HepG2 (cell line): ENCODE data around the gene PGA4. TPM values are rescaled to one million over a fixed set of nuclear protein-coding genes. Genes with fewer than 3 reads are reported as not detected.

Experiments
- ESRRA ChIP-seq: sonication (generic); formaldehyde crosslinking; IDR thresholded peaks from 2 replicates; pipeline ENCODE4 v1.5.1; 2020; ENCODE audit warnings: mild to moderate bottlenecking, low read depth, missing genetic modification reagents
- ETS1 ChIP-seq: sonication (generic); formaldehyde crosslinking; IDR thresholded peaks from 2 replicates; pipeline ENCODE4 v1.4.0; 2020; ENCODE audit warnings: missing genetic modification reagents
- EZH2 ChIP-seq: conservative IDR thresholded peaks from 2 replicates; pipeline ENCODE4 v1.6.1; 2012; ENCODE audit warnings: mild to moderate bottlenecking, low read depth, low read length, moderate library complexity
- HDAC6 ChIP-seq: fragments of 200-600 bp; sonication (generic); IDR thresholded peaks from 2 replicates; pipeline ENCODE4 v1.7.0; 2017; ENCODE audit warnings: mild to moderate bottlenecking, antibody characterized with exemption, low read length, low read depth
- JUN ChIP-seq: sonication (generic); formaldehyde crosslinking; IDR thresholded peaks from 2 replicates; pipeline ENCODE4 v1.4.0; 2020; ENCODE audit warnings: mild to moderate bottlenecking, missing genetic modification reagents
- MAZ ChIP-seq, 2 experiments: sonication (generic) in 1 of 2; formaldehyde crosslinking in 1 of 2; IDR thresholded peaks; 2 replicates each; pipeline versions ENCODE4 v1.5.0 to v1.6.1; 2012 to 2020; ENCODE audit warnings: low read depth in 2 of 2, mild to moderate bottlenecking in 2 of 2, borderline replicate concordance in 1 of 2, improper control_type of control experiment in 1 of 2, low read length in 1 of 2, missing genetic modification reagents in 1 of 2, moderate library complexity in 1 of 2
- MTERF4 ChIP-seq: sonication (generic); formaldehyde crosslinking; IDR thresholded peaks from 2 replicates; pipeline ENCODE4 v1.8.0; 2023; ENCODE audit warnings: mild to moderate bottlenecking, missing genetic modification reagents
- NFE2L1 ChIP-seq: sonication (generic); formaldehyde crosslinking; IDR thresholded peaks from 2 replicates; pipeline ENCODE4 v1.4.0; 2020; ENCODE audit warnings: missing genetic modification reagents, mild to moderate bottlenecking, borderline replicate concordance
- PCBP1 ChIP-seq: fragments of 200-400 bp; formaldehyde crosslinking; IDR thresholded peaks from 2 replicates; pipeline ENCODE4 v1.6.1; 2017; ENCODE audit warnings: mild to moderate bottlenecking, low read depth, low read length, borderline replicate concordance
- PRMT3 ChIP-seq: sonication (generic); formaldehyde crosslinking; IDR thresholded peaks from 2 replicates; pipeline ENCODE4 v1.8.1; 2022; ENCODE audit warnings: low read depth, mild to moderate bottlenecking, moderate library complexity, missing genetic modification reagents, borderline replicate concordance
- RFX3 ChIP-seq: IDR thresholded peaks from 2 replicates; pipeline ENCODE4 v1.6.1; 2016; ENCODE audit warnings: missing biosample characterization, missing genetic modification reagents
- UBTF ChIP-seq: sonication (generic); formaldehyde crosslinking; IDR thresholded peaks from 2 replicates; pipeline ENCODE4 v1.4.0; 2020; ENCODE audit warnings: mild to moderate bottlenecking, missing genetic modification reagents
- ZBTB25 ChIP-seq: IDR thresholded peaks from 2 replicates; pipeline ENCODE4 v1.6.1; 2018; ENCODE audit warnings: missing genetic modification reagents
- ZNF264 ChIP-seq: sonication (generic); formaldehyde crosslinking; IDR thresholded peaks from 2 replicates; pipeline ENCODE4 v1.4.0; 2020; ENCODE audit warnings: missing genetic modification reagents
- ZNF317 ChIP-seq: sonication (generic); formaldehyde crosslinking; IDR thresholded peaks from 2 replicates; pipeline ENCODE4 v1.5.0; 2020; ENCODE audit warnings: mild to moderate bottlenecking, missing genetic modification reagents
- ZNF329 ChIP-seq: sonication (generic); formaldehyde crosslinking; IDR thresholded peaks from 2 replicates; pipeline ENCODE4 v1.9.0; 2021; ENCODE audit warnings: low read depth, mild to moderate bottlenecking, missing genetic modification reagents
- ZNF414 ChIP-seq: sonication (generic); formaldehyde crosslinking; IDR thresholded peaks from 2 replicates; pipeline ENCODE4 v1.5.0; 2020; ENCODE audit warnings: missing genetic modification reagents
- ZNF512B ChIP-seq: sonication (generic); formaldehyde crosslinking; IDR thresholded peaks from 2 replicates; pipeline ENCODE4 v1.5.1; 2020; ENCODE audit warnings: missing genetic modification reagents, mild to moderate bottlenecking, borderline replicate concordance
- ZNF703 ChIP-seq: sonication (generic); formaldehyde crosslinking; IDR thresholded peaks from 2 replicates; pipeline ENCODE4 v1.5.1; 2020; ENCODE audit warnings: missing genetic modification reagents, mild to moderate bottlenecking, moderate library complexity, borderline replicate concordance
- polyA plus RNA-seq, 8 experiments: library from polyadenylated mRNA; depleted of rRNA in 3 of 8; stranded (reverse) in 7 of 8; unstranded in 1 of 8; fragments of >200 nt; fragmentation: Illumina TruSeq in 4 of 8; extraction: Trizol in 4 of 8; gene quantifications; 2 replicates each; pipeline versions ENCODE4 v1.2.1 to v1.2.3, GENCODE V29; 2011 to 2016; ENCODE audit warnings: low read depth in 4 of 8, missing spikeins in 1 of 8, mixed read lengths in 1 of 8; ENCODE audit not compliant: insufficient read depth in 1 of 8
- total RNA-seq, 5 experiments: library from RNA; depleted of rRNA; stranded (reverse); fragments of >200 nt; fragmentation: Illumina TruSeq; extraction: Trizol; gene quantifications; 2 replicates each; pipeline ENCODE4 v1.2.3, GENCODE V29; 2016; ENCODE audit warnings: low read depth in 1 of 5

Gene PGA4
- total and polyA plus RNA-seq, 2 of the 13 experiments (the other 11 are each of a cell fraction or from before 2014, with no cell fraction given) = not detected

- TF ChIP-seq UBTF (CRISPR knock-in tag) (no peak; the same call in 1 of the 2 replicates), MTERF4 (CRISPR knock-in tag) (no peak), ETS1 (CRISPR knock-in tag) (no peak), ZNF414 (peak; percentile 50; the same call in 1 of the 2 replicates), ZNF329 (CRISPR knock-in tag) (no peak), HDAC6 (no peak), ZNF703 (no peak), RFX3 (CRISPR knock-in tag) (no peak), EZH2 (no peak), ZNF317 (CRISPR knock-in tag) (no peak), ZNF264 (CRISPR knock-in tag) (peak; percentile 65; the same call in 1 of the 2 replicates), ZBTB25 (CRISPR knock-in tag) (no peak), ZNF512B (CRISPR knock-in tag) (peak; percentile 67; the same call in 1 of the 2 replicates), PRMT3 (CRISPR knock-in tag) (no peak), MAZ (IDR thresholded peaks at IDR 0.05; ENCODE audit: borderline replicate concordance, low read depth, low read length) (no peak), MAZ (CRISPR knock-in tag; IDR thresholded peaks at IDR 0.05; ENCODE audit: low read depth) (0 out of 2 replicates have a peak, but pooled peaks have one; percentile 30), PCBP1 (no peak), JUN (CRISPR knock-in tag) (no peak), NFE2L1 (no peak), ESRRA (CRISPR knock-in tag) (peak; percentile 73; the same call in 1 of the 2 replicates)
These were observed 45.3 kb downstream of the PGA4 start (continued) for GRCh38 chr11:61267437-61267841.
